Measurements from ENCODE around the gene RBFOX1.

RBFOX1 gene

DNA sequence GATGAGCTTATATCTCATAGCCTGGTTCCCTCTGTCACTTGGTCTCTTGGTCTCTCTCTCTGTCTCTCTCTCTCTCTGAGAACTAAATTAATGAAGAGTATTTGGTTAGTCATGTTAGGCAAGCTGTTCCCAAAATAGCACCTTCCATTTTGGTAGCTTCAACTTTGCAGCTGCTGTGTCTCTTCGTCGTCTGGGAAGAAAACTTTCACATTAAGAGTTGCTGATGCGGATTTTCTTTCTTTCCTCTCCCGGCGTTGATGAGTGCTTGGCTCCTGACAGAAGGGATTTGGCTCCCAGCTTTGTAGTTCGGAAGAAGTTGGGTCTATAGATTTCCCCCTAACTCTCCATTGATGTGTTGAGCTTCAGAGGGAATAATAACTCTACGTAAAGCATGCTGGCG is at the start of gene RBFOX1:
Gene RBFOX1 (plus strand): TSS at position 235 of the 400 bp plus-strand sequence.
- no peak for DNase-seq

DNA sequence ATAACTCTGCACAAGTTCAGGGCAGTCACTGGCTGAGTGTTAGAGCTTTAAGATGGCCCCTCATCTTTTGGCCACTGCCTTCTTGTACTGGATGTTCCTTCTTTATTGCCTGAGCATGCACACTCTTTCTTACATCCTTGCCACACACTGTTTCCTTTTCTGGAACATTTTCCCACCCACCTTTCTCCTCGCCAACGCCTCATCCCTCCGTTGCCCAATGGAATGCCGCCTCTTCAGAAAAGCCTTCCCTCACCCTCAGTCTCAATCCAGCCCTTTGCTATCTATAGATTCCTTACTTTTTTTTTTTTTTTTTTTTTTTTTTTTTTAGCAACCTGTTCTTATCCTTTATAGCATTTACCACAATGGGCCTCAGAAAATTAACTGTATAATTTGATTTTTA is 47.9 kb upstream of the RBFOX1 start:
- DNase-seq: no peak

DNA sequence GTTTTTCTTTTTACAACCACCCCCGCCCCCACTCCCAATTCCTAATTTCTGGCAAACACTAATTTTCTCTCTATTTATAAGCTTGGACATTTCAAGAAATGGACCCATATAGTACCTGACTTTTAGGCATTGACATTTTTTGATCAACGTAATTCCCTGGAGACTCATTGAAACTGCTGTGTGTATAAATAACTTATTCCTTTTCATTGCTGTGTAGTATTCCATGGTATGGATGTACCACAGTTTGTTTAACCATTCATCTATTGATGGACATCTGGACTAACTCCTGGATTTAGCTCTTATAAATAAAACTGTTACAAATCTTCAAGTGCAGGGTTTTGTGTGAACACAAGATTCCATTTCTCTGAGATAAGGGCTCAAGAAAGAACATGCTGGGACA is 47.1 kb upstream of the RBFOX1 start:
- no peak for DNase-seq

DNA sequence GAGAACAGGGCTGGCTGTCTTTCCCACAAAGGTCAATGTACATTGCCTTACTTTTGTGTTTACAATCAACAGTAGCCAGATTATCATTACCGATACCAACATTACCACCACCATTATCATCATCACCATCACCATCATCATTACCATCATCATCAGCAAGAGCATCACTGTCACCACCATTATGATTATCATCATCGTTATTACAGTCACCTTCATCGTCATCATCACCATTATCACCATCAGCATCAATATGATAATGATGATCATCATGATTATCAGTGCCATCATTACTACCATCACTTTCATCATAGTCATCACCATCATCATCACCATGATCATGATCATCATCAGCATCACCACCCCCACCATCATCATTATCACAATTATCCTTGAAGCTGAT is 43.3 kb upstream of the RBFOX1 start:
- DNase-seq: no peak

DNA sequence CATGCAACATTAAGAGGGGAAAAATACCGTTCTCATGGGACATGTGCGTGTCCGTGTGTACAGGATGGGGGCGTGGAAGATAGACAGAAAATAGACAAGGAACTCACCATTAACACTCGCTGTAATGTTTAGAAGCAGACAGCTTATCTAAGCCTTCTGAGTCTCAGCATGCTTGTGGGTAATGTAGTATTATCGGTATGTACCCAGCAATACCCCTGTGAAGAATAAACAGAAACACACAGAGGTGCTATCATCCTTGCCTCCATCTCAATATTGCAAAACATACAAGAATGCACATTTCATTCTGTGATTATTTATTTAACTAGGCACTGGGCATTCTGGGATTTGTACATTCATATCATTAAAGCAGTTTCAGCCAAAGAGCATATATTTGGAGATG is 42.0 kb upstream of the RBFOX1 start:
- no peak for DNase-seq

DNA sequence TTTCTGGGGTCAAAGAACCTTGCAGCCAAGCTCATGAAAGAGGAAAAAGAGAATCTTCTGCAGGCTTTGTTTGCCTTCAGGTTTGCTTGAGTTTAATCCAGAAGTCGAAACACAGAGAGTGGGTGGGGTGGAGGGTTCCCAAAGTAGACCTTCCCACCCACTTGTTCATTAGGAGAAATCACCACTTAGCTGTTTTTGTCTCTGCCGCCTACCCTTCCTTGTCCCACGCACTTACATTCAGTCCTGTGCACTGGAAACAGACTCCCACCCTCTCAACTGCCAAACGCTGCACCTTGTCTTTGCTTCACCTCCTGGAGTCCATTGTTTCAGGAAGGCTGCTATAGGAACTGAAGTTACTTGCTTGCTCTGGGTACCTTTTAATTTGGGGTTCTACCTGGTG is 38.6 kb upstream of the RBFOX1 start:
- no peak for DNase-seq

DNA sequence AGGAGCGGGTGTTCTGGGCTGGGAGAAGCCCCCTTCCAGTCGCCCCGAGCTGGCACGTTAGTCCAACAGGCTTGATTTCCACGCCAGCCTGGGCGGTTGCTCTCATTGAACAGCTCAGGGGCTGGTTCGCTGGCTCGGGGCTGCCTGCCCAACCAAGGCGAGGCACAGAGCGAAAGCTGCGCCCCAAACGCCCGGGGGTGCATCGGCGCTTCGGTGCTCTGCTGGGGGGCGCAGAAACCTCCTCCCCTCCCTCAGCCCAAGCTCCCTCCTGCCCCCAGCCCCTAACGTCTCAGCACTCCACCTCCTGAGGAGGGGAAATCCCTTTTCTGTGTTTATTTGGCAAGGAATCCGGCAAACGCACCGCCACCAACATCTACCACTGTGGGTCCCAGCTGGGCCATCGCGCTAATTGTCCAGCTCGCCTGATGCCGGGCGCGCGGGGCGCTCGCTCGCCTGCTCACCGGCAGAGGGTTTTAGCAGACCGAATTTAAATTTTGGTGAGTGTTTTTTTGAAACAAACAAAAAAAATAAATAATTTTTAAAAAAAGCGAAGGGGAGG is 29.5 kb upstream of the RBFOX1 start:
- DNase-seq: no peak

DNA sequence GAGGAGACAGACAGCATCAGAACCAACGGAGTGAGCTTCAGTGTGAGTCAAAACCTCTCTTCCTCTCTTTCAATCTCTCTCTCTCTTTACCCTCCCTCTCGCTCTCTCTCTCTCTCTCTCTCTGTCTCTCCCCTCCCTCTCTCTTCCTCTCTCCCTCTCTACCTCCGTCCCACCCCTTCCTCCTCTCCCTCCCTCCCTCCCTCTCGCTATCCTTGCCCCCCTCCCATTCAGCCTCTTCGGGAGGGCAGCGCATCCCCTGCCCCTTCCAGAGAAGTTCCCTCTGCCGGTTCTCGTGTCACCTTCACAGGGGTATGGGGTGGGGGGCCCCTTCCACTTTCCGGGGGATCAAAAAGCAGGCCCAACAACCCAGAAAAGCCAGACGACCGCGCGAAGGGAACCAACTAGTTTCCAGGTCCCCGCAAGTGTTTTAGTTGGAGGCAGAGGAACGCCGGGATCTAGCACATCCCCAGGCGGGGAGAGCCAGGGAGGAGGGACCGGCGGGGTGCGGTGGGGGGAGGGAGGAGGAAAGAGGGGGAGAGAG is 28.9 kb upstream of the RBFOX1 start:
- no peak for DNase-seq

DNA sequence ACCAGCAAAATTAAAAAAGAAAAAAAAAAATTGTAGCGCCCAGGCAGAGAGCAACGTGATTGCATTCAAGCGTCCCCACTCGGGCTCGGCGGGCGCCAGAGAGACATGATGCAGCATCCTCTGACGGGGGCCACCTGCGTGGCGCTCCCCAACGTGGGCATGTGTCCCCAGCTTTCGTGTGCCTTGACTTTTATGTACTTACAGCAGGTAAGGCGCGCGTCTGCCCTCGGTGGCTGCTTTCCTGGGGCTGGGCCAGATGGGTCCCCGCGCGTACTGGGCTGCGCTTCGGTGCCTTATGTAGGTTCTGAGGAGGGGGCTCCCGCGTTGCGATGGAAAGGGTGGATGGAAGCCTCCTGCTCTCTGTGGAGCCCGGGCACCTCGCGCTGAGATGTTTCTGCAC is 28.4 kb upstream of the RBFOX1 start:
- no peak for DNase-seq

DNA sequence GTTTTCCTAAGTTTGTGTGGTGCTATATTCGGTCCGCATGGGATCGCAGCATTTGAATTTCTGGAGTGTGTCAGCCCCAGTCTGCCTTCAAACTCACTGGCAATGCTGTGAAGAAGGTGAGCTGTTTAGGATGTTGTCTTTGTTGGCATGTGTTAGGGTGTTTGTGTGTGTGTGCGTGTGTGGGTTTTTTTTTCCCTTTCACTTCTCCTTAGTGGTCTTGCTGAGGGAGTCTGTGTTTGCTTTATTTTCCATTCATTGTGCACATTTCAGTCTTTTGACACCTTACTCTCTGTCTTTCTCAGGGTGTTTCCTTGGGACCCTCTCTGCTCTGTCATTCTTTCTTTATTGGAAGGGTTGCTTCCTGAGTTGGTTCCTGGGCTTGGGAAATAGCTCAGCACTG is 27.7 kb upstream of the RBFOX1 start:
- no peak for DNase-seq

DNA sequence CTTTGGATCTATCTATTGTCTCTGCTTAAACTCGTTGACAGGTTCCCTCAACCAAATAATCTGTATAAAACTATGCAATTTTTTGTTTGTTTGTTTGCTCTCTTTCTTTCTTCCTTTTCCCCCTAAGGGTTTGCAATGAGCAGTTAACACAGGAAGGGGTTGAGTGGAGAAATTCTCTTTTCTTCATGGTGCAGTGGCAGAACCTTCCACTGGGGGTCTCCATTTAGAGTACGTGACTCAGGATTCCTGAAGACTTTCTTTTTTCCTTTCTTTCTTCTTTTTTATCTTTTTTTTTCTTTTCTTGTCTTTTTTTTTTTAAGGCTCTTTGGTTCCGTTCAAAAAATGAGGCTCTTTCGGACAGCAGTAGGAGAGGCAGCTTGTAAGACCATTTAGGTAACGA is 19.5 kb upstream of the RBFOX1 start:
- DNase-seq: no peak

DNA sequence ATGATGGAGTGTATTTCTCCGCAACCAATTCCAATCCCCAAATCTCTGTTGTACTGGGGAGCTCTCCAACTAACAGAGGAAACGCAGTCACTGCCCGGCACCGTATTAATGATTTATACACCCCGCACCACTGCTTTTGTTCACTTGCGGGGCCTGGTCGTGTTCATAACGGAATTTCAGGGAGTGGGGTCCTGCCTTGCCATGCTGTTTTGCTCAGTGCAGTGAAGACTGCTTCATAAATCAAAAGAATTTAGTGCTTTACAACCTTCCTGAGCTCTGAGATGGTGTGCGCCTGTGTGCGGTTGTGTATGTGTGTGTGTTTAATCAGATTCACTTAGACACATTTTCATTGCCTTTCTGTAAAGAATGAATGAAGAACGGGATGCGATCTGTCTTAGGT is 18.5 kb upstream of the RBFOX1 start:
- DNase-seq: no peak

DNA sequence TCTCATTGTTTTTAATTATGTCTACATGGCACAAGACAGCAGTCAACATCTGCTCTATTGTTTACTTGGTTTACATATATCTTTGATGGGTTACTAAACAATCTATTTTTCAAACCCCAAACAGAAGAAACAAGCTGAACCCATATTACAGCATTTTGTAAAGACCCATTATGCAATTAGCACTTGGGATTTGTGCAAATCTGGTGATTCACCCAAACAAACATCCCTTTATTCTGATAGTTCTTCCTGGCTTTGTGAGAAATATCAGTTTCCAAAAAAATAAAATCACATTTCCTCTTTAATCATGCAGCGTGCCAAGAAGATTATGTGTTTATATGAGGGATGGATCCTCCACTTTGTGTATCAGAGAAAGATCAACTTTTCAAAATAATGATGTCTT is 16.8 kb upstream of the RBFOX1 start:
- no peak for DNase-seq

DNA sequence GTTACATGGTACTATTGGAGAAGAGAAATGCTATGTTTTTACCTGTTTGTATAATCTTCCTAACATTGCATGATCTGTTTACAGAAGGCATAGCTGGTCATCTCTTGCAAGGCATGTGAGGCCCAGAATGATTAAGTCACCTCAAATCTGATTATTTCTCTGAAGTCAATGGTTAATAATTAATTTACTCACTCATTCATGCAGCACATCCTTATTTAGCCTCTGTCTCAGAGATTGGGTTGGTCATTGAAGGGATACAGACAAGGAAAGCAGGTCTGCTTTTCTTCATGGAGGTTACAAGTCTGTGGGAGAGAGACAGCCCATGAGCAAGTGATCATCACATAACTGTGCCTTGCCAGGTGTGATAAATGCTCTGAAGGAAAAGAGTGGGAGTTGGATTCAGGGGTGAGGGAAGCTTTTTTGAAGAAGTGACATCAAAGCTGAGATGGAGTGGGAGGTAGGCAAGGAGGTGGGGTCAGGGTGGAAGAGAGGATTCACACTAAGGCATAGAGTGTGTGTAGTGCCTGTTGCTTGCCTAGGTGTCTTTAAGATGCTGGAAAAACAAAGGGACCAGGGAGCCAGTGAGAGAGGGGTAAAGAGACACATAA is 16.3 kb upstream of the RBFOX1 start:
- DNase-seq: no peak

DNA sequence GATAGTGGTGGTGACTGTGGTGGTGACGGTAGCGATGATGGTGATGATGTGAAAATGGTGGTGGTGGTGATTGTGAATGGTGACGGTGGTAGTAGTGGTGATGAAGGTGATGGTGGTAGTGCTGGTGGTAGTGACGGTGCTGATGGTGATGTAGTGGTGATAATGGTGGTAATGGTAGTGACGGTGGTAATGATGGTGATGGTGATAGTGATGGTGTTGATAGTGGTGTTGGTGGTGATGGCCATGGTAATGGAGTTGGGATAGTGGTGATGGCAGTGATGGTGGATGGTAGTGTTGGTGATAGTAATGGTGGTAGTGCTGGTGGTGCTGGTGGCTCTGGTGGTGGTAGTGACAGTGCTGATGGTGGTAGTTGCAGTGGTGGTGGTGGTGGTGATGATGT is 14.7 kb upstream of the RBFOX1 start:
- DNase-seq: no peak

DNA sequence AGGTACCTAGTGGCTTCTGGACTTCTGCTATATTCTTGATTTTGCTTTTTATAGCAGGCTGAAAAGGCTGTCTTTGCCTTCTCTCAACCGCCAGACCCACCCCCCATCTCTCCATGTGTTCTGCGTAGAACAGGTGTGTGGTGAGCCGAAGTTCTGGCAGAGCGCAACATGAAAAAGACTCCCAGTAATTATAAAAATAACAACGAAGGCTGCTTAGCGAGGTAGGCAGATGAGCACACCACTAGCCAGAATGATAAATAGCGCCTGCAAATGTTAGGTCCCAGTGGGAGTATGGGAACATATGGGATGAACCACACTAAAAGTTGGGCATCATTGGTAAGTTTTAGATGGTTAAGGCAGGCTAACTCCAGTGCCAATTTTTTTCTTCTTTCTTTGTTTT is 14.0 kb upstream of the RBFOX1 start:
- DNase-seq: no peak

DNA sequence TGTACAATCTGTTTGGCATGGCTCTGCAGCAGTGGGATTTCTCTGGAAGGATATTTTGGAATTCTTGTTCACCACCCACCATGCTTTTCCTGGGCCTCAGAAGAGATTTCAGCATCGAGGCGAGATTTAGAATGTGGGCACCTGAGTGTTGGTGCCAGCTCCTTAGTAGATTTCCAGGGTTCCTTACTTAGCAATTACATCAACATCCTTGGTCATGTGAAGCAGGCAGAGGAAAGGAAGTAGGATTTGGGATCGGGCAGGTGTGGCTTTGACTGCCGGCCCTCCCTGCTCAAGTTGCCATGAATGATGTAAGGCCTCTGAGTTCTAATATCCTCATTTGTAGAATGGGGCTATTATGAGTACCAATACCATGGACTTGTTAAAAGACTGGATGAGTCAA is 13.1 kb upstream of the RBFOX1 start:
- no peak for DNase-seq

DNA sequence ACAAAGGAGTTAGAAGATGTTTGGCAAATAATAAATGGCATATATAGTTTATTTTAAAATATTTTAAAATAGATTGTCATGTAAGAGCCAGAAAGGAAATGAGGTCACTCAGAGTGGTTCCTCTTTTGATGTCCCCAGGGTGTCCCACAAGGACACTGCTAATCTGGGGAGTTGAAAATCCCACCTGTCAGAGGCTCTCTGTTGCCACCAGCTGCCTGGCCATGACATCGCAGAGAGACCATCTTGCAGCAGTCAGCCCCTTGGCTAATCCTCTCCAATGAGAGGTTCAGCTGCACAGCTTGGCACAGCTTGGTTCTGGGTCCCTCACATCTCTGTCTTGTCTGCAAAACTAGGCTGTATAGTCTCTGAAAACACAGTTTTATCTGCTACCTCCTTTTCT is 11.0 kb upstream of the RBFOX1 start:
- DNase-seq: no peak

DNA sequence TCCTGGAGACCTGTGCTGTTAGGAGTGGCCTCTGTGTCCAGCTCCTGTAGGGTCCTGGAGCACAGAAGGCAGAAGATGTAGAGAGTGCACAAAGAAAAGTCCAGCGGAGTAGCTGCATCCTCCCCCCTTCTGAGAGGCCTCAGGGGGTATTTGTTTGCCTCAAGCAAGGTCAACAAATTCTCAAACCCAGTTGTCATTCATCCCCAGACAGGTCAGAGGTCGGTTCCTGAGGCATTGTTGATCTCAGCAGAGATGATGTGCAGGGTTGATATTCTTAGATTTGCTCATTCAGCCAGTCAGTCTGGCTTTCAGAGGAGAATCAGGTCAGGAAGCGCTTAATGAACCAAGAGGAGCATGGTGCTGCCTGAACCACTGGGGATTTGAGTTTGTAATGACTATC is 8.3 kb upstream of the RBFOX1 start:
- no peak for DNase-seq

DNA sequence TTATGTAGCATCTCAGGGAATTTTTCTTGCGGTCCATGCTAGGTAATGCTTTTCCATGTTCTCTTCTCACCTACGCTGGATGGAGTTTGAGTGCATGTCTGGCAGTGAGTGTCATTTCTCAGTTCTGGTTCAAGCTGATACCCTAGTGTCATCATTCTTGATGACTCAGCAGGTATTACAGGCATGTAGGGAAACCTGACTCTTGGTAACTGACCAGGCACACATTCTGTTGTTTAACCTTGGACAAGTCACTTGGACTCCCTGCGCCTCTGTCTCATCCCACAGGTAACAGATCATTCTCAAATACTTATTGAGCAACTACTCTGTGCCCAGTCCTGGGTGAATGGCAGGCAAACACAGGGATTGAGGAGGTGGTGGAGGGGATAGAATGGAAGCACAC is 6.8 kb upstream of the RBFOX1 start:
- DNase-seq: no peak

DNA sequence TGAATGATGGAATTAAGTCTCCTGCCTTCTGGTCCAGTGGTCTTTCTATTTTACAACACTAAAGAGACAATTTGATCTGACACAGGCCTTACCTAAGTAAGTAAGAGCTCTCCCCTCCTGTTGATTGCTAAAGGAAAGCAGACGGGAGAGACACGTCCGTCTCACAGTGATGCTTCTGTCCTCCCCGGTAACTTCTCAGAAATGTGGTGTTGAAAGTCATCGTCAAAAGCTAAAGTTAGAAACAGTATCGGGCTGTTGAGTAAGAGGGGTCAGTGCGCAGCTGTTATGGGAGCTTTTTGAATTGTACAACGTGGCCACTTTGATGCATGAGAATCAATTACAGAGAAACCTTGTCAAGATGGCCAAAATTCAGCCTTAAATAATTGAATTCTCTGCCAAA is 1.9 kb upstream of the RBFOX1 start:
- no peak for DNase-seq

DNA sequence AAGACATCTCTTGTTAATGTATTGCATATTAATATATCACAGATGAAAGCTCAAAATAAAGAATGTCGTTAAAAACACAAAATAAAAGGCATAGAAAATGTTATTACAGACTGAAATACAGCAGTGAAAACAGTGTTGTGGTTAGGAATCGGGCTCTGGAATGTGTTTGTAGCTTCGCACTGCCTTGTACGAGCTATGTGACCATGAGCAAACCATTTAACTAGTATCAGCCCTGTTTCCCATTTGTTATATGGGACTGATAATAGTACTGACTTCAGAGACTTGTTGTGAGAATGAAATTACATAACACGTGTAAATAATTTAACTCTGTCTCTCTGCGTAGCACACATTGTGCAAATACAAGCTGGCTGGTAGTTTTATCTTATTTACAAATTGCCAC is 648 bp upstream of the RBFOX1 start:
- no peak for DNase-seq

DNA sequence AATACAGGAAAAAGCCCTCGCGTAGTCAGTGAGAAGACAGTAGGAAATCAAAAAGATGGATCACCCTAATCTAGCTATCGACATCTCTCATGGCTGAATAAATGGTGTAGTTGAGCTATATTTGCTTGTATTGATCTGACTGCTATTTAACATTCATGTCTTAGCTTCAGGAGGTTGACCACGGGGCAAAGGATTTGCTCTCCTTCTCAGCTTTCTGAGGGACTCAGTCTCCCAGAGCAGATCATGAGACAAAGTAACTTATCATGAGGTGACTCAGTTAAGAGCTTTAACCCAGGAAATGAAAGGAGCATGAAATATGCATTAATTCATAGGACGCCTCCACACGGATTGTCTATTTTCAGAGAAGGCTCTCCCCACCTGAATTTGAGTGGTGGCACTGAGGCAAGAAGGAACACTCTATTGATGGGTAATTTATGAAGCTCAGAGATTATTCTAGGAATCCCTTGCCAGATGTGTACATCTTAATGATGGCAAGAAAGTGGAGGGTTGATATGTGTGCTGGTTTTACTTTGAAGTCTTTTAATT is 608 bp downstream of the RBFOX1 start:
- DNase-seq: no peak

DNA sequence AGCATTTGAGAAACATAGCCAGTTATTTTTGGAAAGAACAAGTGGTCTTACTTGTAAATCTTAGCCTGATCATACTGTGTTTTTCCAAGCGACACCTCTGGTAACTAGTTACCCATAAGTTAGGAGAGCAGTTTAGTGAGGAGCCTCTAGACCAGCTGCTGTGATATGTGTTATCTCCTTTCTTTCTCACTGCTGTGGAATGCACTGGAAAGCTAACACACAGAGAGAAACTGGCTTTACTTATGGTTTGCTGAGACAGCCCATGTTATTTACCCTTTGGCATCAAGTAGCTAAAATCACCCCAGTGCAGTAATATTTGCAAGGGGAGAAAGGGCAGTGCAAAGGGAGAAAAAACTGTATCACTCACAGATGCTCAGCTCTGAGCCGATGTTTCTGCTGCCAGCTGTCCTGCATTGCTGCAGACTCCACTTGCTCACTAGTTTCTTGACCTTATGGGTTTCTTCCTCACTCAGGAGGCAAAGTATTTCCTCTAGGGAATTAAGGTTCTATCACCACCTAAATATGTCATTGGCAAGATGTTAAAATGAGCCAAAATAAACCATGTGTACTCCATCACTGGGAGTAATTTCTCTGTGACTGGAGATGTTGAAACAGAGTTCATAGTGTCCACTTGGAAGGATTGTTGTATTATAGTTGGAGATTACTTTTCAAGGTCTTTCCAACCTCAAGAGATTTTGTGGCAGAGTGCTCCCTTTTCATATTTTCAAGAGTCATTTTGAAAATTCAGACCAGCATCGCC is 2.3 kb downstream of the RBFOX1 start:
- no peak for DNase-seq
